GM21423 (cell line): ENCODE results near the gene PHOSPHO1.
"Not testable (repeated sequence)": the region's sequence is repeated elsewhere in the genome, so short reads cannot be mapped to it uniquely, and the experiment has no call there.

Experiments
- ATAC-seq: cut with Tn5 transposase; IDR thresholded peaks from one replicate; pipeline ENCODE4 v1.9.1; 2021; ENCODE audit warnings: mild to moderate bottlenecking, moderate library complexity; ENCODE audit not compliant: unreplicated experiment

PHOSPHO1 gene

GRCh38 chr17:49230636-49231562, at the start of gene PHOSPHO1:
Gene PHOSPHO1 (minus strand): TSS chr17:49230787. CDS start chr17:49226691, 4,096 bp downstream.
- ATAC-seq: peak; percentile 70

- no peak for ATAC-seq
Measured at GRCh38 chr17:49280061-49280460, 49.5 kb upstream of the PHOSPHO1 start.

GRCh38 chr17:49279263-49280015, 48.9 kb upstream of the PHOSPHO1 start:
- not testable (repeated sequence) for ATAC-seq

- no peak for ATAC-seq
Measured at GRCh38 chr17:49278076-49278475, 47.5 kb upstream of the PHOSPHO1 start.

- no peak for ATAC-seq
Measured at GRCh38 chr17:49277638-49278037, 47.1 kb upstream of the PHOSPHO1 start.

- ATAC-seq: not testable (repeated sequence)
Measured at GRCh38 chr17:49275981-49276380, 45.4 kb upstream of the PHOSPHO1 start.

- no peak for ATAC-seq
Measured at GRCh38 chr17:49269356-49269755, 38.8 kb upstream of the PHOSPHO1 start.

GRCh38 chr17:49267912-49268311, 37.3 kb upstream of the PHOSPHO1 start:
- no peak for ATAC-seq

GRCh38 chr17:49266233-49266632, 35.6 kb upstream of the PHOSPHO1 start:
- no peak for ATAC-seq

GRCh38 chr17:49261540-49261939, 31.0 kb upstream of the PHOSPHO1 start:
- ATAC-seq: not testable (repeated sequence)

- no peak for ATAC-seq
Measured at GRCh38 chr17:49260817-49261291, 30.3 kb upstream of the PHOSPHO1 start.

GRCh38 chr17:49260011-49260816, 29.6 kb upstream of the PHOSPHO1 start:
- ATAC-seq: no peak

- no peak for ATAC-seq
Measured at GRCh38 chr17:49259663-49260010, 29.1 kb upstream of the PHOSPHO1 start.

- no peak for ATAC-seq
Measured at GRCh38 chr17:49258394-49258793, 27.8 kb upstream of the PHOSPHO1 start.

- ATAC-seq: no peak
Measured at GRCh38 chr17:49255125-49255524, 24.5 kb upstream of the PHOSPHO1 start.

- ATAC-seq: no peak
Measured at GRCh38 chr17:49254066-49254465, 23.5 kb upstream of the PHOSPHO1 start.

- ATAC-seq: no peak
Measured at GRCh38 chr17:49252148-49252695, 21.6 kb upstream of the PHOSPHO1 start.

GRCh38 chr17:49249890-49250522, 19.4 kb upstream of the PHOSPHO1 start:
- ATAC-seq: no peak

GRCh38 chr17:49249292-49249794, 18.8 kb upstream of the PHOSPHO1 start:
- no peak for ATAC-seq

GRCh38 chr17:49247944-49248343, 17.4 kb upstream of the PHOSPHO1 start:
- ATAC-seq: no peak
